K562 (cell line): ENCODE data around the gene DUSP10. TPM values are rescaled to one million over a fixed set of nuclear protein-coding genes. Genes with fewer than 3 reads are reported as not detected.

Source experiments
- ATF4 ChIP-seq: fragments of 450-650 bp; formaldehyde crosslinking; IDR thresholded peaks from 2 replicates; pipeline ENCODE4 v1.4.0; 2022; ENCODE audit warnings: mild to moderate bottlenecking, moderate library complexity
- BRD4 ChIP-seq: fragments of 200-600 bp; sonication (generic); IDR thresholded peaks from 2 replicates; pipeline ENCODE4 v1.6.1; 2017; ENCODE audit warnings: inconsistent platforms
- BRF1 ChIP-seq: IDR thresholded peaks from 3 replicates; pipeline ENCODE4 v1.6.1; 2011; ENCODE audit warnings: borderline replicate concordance, mild to moderate bottlenecking; ENCODE audit not compliant: insufficient read length; ENCODE audit errors: extremely low read depth
- GABPB1 ChIP-seq: sonication (generic); formaldehyde crosslinking; IDR thresholded peaks from 2 replicates; pipeline ENCODE4 v1.8.0; 2022; ENCODE audit warnings: mild to moderate bottlenecking, missing genetic modification reagents
- GTF2F1 ChIP-seq: IDR thresholded peaks from 2 replicates; pipeline ENCODE4 v1.6.1; 2011; ENCODE audit warnings: low read depth, low read length, improper control_type of control experiment
- HMGXB4 ChIP-seq: sonication (generic); formaldehyde crosslinking; IDR thresholded peaks from 2 replicates; pipeline ENCODE4 v1.8.1; 2023; ENCODE audit warnings: mild to moderate bottlenecking, missing genetic modification reagents
- HNRNPK ChIP-seq: fragments of 200-400 bp; formaldehyde crosslinking; IDR thresholded peaks from one replicate; pipeline ENCODE4 v1.6.1; 2018; ENCODE audit warnings: mild to moderate bottlenecking, low read depth, low read length; ENCODE audit not compliant: poor library complexity, severe bottlenecking
- KDM2B ChIP-seq: fragments of 250-450 bp; sonication (Bioruptor Pico); IDR thresholded peaks from 2 replicates; pipeline ENCODE4 v1.8.0; 2021; ENCODE audit warnings: mild to moderate bottlenecking, moderate library complexity
- MTF1 ChIP-seq: fragments of 250-450 bp; sonication (Bioruptor Pico); IDR thresholded peaks from 2 replicates; pipeline ENCODE4 v1.9.0; 2021; ENCODE audit warnings: moderate library complexity, mild to moderate bottlenecking, inconsistent platforms, borderline replicate concordance
- NCOA2 ChIP-seq, 2 experiments: fragments of 450-650 bp; IDR thresholded peaks; 2 replicates each; pipeline ENCODE4 v1.6.1; 2018; ENCODE audit warnings: mild to moderate bottlenecking in 2 of 2, moderate library complexity in 1 of 2; ENCODE audit not compliant: partially characterized antibody in 2 of 2
- NCOA6 ChIP-seq: fragments of 450-650 bp; IDR thresholded peaks from 2 replicates; pipeline ENCODE4 v1.6.1; 2017; ENCODE audit warnings: mild to moderate bottlenecking
- PCBP1 ChIP-seq: fragments of 200-400 bp; formaldehyde crosslinking; IDR thresholded peaks from 2 replicates; pipeline ENCODE4 v1.6.1; 2018; ENCODE audit warnings: mild to moderate bottlenecking, low read depth, low read length; ENCODE audit not compliant: poor library complexity, severe bottlenecking
- PHF8 ChIP-seq: fragments of 200-600 bp; sonication (generic); IDR thresholded peaks from 2 replicates; pipeline ENCODE4 v1.6.1; 2012; ENCODE audit warnings: mixed run types, mild to moderate bottlenecking, inconsistent platforms, low read length, moderate library complexity, borderline replicate concordance
- RBM22 ChIP-seq: fragments of 200-400 bp; formaldehyde crosslinking; IDR thresholded peaks from 2 replicates; pipeline ENCODE4 v1.6.1; 2018; ENCODE audit warnings: low read length, low read depth; ENCODE audit not compliant: poor library complexity, severe bottlenecking
- SIN3A ChIP-seq, 2 experiments: fragments of 150-350 bp in 1 of 2; IDR thresholded peaks; 2 replicates each; pipeline ENCODE4 v1.6.1; 2011 to 2016; ENCODE audit warnings: borderline replicate concordance in 2 of 2, low read depth in 2 of 2, low read length in 2 of 2, mild to moderate bottlenecking in 2 of 2, moderate library complexity in 2 of 2; ENCODE audit not compliant: control insufficient read depth in 1 of 2
- SMAD4 ChIP-seq: fragments of 250-450 bp; sonication (Bioruptor Pico); conservative IDR thresholded peaks from 2 replicates; pipeline ENCODE4 v1.8.0; 2021; ENCODE audit warnings: inconsistent platforms, mild to moderate bottlenecking, moderate library complexity
- TBL1XR1 ChIP-seq, 2 experiments: IDR thresholded peaks; 2 replicates each; pipeline ENCODE4 v1.6.1; 2012; ENCODE audit warnings: improper control_type of control experiment in 2 of 2, low read length in 2 of 2, mild to moderate bottlenecking in 1 of 2
- TCF3 ChIP-seq: sonication (generic); formaldehyde crosslinking; IDR thresholded peaks from 2 replicates; pipeline ENCODE4 v1.4.0; 2020; ENCODE audit warnings: mild to moderate bottlenecking, missing genetic modification reagents
- TFAM ChIP-seq: fragments of 250-450 bp; sonication (Bioruptor Pico); conservative IDR thresholded peaks from 2 replicates; pipeline ENCODE4 v1.5.0; 2021; ENCODE audit warnings: mild to moderate bottlenecking, moderate library complexity
- ZNF12 ChIP-seq: sonication (generic); formaldehyde crosslinking; IDR thresholded peaks from 2 replicates; pipeline ENCODE4 v1.4.0; 2020; ENCODE audit warnings: mild to moderate bottlenecking, missing genetic modification reagents
- ZNF175 ChIP-seq: fragments of 200-800 bp; sonication (Bioruptor generic); IDR thresholded peaks from 2 replicates; pipeline ENCODE4 v1.6.1; 2016; ENCODE audit warnings: low read depth, mild to moderate bottlenecking, missing genetic modification characterization, missing compliant biosample characterization
- ZNF41 ChIP-seq: fragments of 250-450 bp; sonication (Bioruptor Pico); conservative IDR thresholded peaks from 2 replicates; pipeline ENCODE4 v1.4.0; 2020; ENCODE audit warnings: mild to moderate bottlenecking
- polyA plus RNA-seq, 8 experiments: library from polyadenylated mRNA; depleted of rRNA in 4 of 8; stranded (reverse) in 5 of 8; unstranded in 3 of 8; fragments of >200 nt; fragmentation: Nextera tagmentation in 2 of 8; fragmentation: Illumina TruSeq in 1 of 8; extraction: Ambion mirVana in 2 of 8; extraction: Trizol in 1 of 8; gene quantifications; 2 replicates each; pipeline versions ENCODE4 v1.2.1 to v1.2.3, GENCODE V29; 2011 to 2014; ENCODE audit warnings: inconsistent platforms in 1 of 8, missing spikeins in 1 of 8
- total RNA-seq, 7 experiments: library from RNA; depleted of rRNA in 6 of 7; stranded (reverse); fragments of >200 nt in 6 of 7; fragmentation: Illumina TruSeq in 2 of 7; extraction: Trizol in 2 of 7; gene quantifications; 2 replicates each; pipeline versions ENCODE4 v1.2.1 to v1.2.3, GENCODE V29; 2011 to 2021; ENCODE audit warnings: low replicate concordance in 1 of 7
- TF ChIP-seq, protein P1 (sequence below): fragments of 250-450 bp; sonication (Bioruptor Pico); IDR thresholded peaks from 2 replicates; pipeline ENCODE4 v1.8.0; 2021; ENCODE audit warnings: moderate library complexity, mild to moderate bottlenecking, inconsistent platforms

The DUSP10 gene
- total and polyA plus RNA-seq, 9 of the 15 experiments (the other 6 are each of a cell fraction or from before 2014, with no cell fraction given): 1.7 to 8.3 (median 6.1) TPM

- TF ChIP-seq SMAD4: no peak; the same call in 1 of the 2 replicates
- 0 out of 4 replicates have a peak, but pooled peaks of 1 of the 2 experiments have one; percentile 61 for TF ChIP-seq SIN3A (IDR thresholded peaks at IDR 0.05; ENCODE audit: borderline replicate concordance in 2 of 2, control insufficient read depth in 1 of 2, low read depth in 2 of 2, low read length in 2 of 2)
- TF ChIP-seq ZNF12 (CRISPR knock-in tag): no peak
- no peak for TF ChIP-seq PCBP1
- TF ChIP-seq KDM2B (CRISPR knock-in tag): no peak
- no peak for TF ChIP-seq NCOA2 (IDR thresholded peaks at IDR 0.05; ENCODE audit: partially characterized antibody in 2 of 2)
- 0 out of 2 replicates have a peak, but pooled peaks have one; percentile 9 for TF ChIP-seq MTF1 (CRISPR knock-in tag)
- TF ChIP-seq ATF4: peak; percentile 53; the same call in 1 of the 2 replicates
- TF ChIP-seq TFAM (CRISPR knock-in tag): no peak
- TF ChIP-seq PHF8: peak; percentile 32; the same call in 1 of the 2 replicates
- no peak for TF ChIP-seq RBM22
- no peak for TF ChIP-seq BRF1
- peak; percentile 59; the same call in 1 of the 2 replicates for TF ChIP-seq ZNF41
- peak; percentile 53; the same call in 1 of the 2 replicates for TF ChIP-seq GABPB1 (CRISPR knock-in tag)
- no peak for TF ChIP-seq HNRNPK
- TF ChIP-seq GTF2F1: peak; percentile 19; the same call in 1 of the 2 replicates
- TF ChIP-seq ZNF175 (CRISPR knock-in tag): no peak
- TF ChIP-seq TBL1XR1 (IDR thresholded peaks at IDR 0.05; ENCODE audit: low read length in 2 of 2): no peak
- TF ChIP-seq, protein P1, sequence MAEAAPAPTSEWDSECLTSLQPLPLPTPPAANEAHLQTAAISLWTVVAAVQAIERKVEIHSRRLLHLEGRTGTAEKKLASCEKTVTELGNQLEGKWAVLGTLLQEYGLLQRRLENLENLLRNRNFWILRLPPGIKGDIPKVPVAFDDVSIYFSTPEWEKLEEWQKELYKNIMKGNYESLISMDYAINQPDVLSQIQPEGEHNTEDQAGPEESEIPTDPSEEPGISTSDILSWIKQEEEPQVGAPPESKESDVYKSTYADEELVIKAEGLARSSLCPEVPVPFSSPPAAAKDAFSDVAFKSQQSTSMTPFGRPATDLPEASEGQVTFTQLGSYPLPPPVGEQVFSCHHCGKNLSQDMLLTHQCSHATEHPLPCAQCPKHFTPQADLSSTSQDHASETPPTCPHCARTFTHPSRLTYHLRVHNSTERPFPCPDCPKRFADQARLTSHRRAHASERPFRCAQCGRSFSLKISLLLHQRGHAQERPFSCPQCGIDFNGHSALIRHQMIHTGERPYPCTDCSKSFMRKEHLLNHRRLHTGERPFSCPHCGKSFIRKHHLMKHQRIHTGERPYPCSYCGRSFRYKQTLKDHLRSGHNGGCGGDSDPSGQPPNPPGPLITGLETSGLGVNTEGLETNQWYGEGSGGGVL: no peak
- 0 out of 2 replicates have a peak, but pooled peaks have one; percentile 13 for TF ChIP-seq NCOA6
- TF ChIP-seq BRD4: no peak
- TF ChIP-seq HMGXB4: no peak; the same call in none of the 2 replicates
- no peak for TF ChIP-seq TCF3 (CRISPR knock-in tag)
These were observed at the start of gene DUSP10 (continued) for GRCh38 chr1:221741703-221742554.
